Left lobe of liver (tissue), 2 donors: ENCODE data around the gene FAM9C. TPM values are rescaled to one million over a fixed set of nuclear protein-coding genes. Genes with fewer than 3 reads are reported as not detected.
"Not testable (repeated sequence)": the region's sequence is repeated elsewhere in the genome, so short reads cannot be mapped to it uniquely, and the experiment has no call there.

Experiments used
- ATAC-seq: fragments of 200-7000 bp; cut with Tn5 transposase; one replicate; pipeline ENCODE4 v1.9.1; 2020; ENCODE audit warnings: mild to moderate bottlenecking, moderate library complexity
- DNase-seq: peaks from one replicate; pipeline ENCODE4 v3.0.0-alpha.2; 2020; ENCODE audit warnings: low spot score
- total RNA-seq: library from RNA; stranded (reverse); gene quantifications from one replicate; pipeline ENCODE4 v1.2.1, GENCODE V29; 2021
- donor health status: DM: no; HTN: no; CAD: no; lungs with moderate emphysema.
- donor health status: DM: no; HTN: yes; CAD: no.

Gene FAM9C
- total RNA-seq, 1 donor from 2014 or later, result not detected

DNA sequence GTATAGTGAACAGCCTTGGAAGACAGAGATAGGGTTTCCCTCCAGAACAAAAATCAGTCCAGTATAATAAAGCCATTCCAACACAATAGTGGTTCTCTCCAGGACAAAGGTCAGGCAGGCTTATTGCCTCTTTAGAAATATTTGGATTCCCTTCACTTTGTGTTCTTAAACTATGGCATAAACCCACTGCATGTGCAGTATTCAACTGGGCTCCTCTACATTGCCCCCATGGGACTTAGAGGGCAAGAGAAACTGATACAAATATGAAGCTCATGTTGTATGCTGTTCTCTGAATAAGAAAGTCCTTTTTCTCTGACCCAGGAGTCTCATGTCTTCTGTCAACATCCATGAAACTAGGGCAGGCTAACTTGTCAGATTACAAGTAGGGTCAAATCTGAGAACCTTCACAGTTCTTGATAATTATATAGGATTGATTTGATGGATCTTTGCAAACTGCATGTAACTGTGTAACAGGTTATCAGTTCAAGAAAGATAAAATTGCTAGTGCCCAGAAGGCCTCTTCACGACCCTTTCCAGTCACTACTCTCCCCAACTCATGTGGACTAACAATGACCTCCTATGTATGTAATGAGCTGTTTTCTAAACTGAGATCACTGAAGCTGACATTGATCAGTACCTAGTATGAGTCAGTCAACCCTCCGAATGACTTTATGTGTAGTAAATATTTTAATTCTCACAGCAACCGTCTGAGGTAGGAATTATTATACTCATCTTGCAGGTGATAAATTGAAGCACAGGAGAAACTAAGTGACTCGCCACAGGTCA, 31.9 kb upstream of the FAM9C start:
- ATAC-seq (no peak), DNase-seq (no peak)

DNA sequence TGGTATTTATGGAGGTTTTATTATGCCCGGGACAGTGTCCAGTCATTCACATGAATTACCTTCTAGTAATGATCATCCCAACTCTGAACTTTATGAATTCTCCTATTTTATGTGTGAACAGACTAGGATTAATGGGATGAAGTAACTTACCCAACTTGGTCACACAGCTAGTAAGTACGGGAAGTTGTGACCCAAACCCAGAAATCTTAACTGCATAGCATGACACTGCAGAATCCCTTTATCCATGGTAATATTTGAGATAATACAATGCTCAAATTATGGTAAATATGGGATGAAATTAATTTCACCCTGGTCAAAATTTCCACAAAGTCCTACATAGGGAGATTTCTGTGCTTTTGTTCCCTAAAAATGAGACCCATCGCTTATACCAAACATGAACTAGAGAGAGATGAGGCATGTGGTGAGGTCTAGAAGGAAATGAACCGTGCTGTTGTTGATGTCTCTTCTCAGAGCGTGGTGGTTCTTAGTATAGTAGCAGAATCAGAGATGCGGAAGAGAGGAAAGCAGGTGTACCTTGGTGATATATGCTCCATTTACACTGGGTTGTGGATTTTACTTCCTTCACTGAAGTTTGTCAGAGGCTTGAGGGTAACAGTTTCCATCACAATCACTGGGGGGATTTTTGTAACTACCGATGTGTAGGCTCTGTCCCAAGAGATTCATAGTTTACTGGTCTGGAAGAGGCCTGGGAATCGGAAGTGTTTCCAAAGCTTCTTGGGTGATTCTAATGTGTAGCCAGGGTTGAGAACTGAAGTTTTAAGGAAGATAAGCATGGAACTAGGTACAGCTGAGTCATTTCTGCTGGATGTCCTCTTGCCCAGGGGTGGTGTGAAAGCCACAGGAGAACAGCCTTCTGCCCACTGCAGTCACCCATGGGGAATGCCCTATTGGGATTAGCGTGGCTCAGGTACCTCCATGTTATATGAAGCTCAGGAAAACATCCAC, 30.2 kb upstream of the FAM9C start:
- DNase-seq (no peak), ATAC-seq (no peak)

DNA sequence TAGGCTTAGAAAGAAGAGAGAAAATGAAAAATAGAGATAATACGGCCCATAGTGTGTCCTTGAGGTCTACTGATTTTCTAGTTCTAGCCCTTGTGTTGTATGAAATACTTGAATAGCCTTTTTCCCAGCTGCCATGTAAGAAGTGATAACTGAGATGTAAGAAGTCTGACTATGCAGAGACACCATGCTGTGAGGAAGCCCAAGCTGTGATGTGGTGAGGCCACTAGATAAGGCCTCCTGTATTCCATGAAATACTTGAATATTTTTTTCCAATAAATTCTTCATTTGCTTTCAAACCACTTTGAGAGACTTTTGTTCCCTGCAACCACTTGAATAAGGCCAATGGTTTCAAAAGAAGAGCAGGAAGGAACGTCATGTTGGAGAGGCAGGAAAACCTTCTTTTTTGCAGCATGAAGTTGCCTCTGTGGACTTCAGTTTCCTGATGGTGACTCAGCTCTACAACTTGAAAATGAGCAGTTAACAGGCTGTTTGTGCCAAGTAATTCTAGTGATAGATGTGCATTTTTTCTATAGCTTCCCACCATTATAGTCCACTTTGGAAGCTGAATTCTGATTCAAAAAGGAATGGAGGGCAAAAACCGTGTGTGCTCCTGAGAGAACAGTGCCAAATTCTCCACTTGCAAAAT, 25.5 kb upstream of the FAM9C start:
- no peak for DNase-seq
- ATAC-seq, result no peak

DNA sequence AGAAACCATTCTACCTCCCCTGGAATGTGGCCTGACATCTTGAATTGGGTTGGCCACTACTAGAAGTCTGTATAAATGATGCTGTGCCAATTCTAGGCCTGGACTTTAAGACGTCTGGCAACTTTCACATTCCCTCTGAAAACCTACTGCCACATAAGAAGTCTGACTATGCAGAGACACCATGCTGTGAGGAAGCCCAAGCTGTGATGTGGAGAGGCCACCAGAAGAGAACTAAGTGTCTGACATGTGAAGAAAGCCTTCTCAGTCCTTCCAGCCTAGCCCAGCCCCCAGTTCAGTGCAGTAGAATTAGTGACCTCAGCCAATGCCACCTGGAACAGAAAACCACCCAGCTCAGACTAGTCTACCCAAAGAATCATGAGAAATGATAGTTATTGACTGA, 24.2 kb upstream of the FAM9C start:
- DNase-seq, result no peak
- no peak for ATAC-seq

DNA sequence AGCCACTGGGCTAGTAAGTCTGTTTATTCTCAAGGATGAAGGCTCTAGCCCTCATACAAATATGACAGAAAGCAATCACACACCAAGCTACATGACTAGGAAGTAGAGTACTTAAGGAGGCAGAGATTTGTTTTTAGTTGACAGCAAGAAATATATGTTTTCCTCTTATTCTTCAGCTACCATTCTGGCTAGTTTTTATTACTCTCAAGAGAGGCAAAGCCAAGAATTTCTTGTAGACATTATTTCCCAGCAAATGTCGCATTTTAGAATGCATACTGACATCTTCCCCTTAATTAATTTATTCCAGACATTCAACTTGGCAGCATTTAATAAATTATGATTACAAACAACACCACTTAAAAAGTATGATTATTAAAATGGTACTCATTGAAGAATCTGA, 23.4 kb upstream of the FAM9C start:
- ATAC-seq (no peak), DNase-seq (no peak)

DNA sequence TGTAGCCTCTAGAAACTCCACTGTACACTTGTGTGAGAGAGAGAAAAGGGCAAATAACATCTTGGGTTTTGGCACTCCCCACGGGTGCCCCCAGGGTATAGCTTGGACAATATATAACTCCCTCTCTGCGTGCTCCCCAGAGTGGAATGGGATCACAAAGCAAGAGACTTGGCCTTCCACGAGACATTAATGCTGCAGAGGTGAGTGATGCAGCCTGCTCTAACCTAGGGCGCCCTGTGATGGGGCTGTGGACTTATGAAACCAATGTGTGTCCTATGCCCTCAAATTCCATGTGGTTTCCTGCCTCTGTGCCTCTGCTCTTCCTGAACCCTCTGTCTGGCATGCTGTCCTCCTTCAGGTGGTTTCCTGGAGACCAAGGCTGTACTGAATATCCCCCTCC, 22.0 kb upstream of the FAM9C start:
- ATAC-seq (no peak), DNase-seq (no peak)

DNA sequence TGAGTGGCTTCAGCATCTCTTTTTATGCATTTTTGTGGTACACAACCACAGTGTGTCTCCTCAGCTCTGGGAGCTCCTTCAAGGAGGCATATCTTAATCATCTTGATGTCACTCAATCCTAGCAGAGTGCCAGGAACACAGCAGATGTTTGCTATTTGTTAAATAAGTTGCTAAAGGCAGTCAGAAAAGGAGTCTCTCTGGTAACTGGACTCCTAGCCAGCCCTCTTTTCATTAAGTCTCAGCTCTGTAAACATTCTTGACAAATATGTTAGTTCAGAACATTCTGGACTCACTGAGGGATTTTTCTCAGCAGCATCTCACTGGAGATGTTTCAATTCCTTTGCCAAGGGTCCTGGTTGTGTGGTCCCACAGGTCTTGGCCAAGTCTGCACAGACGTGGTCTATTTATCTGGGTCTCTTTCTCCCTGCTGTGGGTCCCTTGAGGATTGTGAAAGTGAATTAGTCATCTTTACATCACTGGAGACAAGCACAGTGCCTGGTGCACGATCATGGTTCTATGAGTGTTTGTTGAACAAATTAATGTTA, 20.3 kb upstream of the FAM9C start:
- DNase-seq (no peak), ATAC-seq (no peak)

DNA sequence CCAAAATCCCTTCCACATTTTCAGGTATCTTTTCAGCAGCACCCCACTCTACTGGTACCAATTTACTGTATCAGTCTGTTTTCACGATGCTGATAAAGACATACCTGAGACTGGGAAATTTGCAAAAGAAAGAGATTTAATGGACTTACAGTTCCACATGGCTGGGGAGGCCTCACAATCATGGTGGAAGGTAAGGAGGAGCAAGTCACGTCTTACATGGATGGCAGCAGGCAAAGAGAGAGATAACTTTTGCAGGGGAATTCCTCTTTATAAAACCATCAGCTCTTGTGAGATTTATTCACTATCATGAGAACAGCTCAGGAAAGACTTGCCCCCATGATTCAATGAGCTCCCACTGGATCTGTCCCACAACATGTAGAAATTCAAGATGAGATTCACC, 18.7 kb upstream of the FAM9C start:
- not testable (repeated sequence) for ATAC-seq, DNase-seq

DNA sequence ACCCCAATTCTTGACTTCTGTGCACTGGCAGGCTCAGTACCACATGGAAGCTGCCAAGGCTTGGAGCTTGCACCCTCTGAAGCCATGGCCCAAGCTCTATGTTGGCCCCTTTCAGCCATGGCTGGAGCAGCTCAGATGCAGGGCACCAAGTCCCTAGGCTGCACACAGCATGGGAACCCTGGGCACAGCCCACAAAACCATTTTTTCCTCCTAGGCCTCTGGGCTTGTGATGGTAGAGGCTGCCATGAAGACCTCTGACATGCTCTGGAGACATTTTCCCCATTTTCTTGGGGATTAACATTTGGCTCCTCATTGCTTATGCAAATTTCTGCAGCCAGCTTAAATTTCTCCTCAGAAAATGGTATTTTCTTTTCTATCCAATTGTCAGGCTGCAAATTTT, 17.9 kb upstream of the FAM9C start:
- DNase-seq, ATAC-seq: not testable (repeated sequence)

DNA sequence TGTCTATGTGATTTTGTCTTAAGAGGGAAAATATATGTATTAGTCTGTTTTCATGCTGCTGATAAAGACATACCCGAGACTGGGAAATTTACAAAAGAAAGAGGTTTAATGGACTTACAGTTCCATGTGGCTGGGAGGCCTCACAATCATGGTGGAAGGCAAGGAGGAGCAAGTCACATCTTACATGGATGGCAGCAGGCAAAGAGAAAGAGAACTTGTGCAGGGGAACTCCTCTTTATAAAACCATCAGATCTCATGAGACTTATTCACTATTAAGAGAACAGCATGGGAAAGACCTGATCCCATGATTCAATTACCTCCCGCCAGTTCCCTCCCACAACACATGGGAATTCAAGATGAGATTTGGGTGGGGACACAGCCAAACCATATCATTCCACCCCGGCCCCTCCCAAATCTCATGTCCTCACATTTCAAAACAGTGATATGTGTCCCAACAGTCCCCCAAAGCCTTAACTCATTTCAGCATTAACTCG, 16.8 kb upstream of the FAM9C start:
- not testable (repeated sequence) for ATAC-seq, DNase-seq

DNA sequence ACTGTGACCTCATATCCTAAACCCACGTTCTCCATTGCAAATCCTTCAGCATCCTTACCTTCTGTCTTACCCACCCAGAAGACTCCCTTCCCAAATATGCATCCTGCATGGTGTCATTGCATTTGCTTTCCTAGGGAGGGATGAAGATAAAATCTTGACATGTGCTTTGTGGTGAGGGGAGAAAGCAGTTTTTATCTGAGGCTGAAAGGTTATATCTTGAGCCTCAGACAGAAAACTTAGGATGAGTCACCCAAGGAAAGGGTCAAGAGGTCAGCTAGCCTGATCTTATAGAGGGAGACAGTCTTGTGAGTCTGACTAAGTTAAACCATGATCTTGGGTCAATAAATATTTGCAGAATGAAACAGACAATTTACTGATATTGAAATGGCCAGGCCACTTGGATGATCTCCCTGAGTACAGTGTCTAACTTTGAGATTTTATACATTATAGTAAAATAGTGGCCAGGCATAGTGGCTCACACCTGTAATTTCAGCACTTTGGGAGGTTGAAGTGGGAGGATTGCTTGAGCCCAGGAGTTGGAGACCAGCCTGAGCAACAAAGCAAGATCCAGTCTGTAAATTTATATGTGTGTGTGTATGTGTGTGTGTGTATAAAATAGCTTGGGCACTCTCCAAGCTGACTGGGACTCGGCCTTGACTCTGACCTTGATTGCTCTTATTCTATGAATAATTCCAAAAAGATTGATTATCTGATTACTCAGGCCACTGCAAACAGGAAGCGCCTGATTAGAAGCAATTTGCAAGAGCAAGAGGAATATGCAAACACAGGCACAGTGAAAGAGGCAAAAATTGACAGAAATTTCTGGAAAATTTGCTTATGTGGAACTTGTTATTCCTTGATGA, 15.4 kb upstream of the FAM9C start:
- DNase-seq, result no peak
- ATAC-seq, result no peak

DNA sequence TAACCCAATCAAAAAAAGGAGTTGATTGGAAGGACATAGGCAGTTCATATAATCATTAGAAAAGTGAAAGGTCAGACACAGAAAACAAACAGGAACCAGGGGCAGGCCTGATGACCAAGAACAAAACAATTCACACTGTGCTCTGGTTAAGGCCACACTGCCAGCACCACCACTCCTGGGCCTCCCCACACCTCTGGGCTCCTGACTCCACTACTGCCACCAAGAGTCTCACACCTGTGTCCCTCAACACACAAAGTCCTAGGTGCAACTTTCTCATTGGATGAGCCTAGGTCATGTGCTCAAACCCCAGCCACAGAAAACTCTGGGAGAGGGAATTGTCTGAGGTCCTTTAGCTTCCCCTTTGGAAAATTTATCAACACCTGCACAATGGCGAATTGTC, 11.1 kb upstream of the FAM9C start:
- DNase-seq, result no peak
- no peak for ATAC-seq

DNA sequence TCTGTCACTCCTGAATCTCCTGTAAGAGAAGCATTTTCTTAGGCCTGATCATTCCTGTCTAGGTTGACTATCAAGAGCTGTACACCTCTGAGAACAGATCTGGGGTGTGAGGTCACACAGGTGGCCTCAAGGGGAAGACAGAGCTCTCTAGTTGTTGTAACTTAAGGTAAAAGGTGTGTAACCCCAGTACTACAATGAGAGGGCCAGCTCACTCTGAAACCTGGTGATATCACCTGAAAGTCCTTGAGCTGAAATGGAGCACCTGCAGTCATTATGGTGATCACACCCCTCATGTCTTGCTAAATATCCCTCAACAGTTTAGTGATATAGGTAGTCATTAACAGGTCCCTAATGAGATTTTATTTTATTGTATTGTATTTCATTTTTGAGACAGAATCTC, 8.8 kb upstream of the FAM9C start:
- DNase-seq (no peak), ATAC-seq (no peak)

DNA sequence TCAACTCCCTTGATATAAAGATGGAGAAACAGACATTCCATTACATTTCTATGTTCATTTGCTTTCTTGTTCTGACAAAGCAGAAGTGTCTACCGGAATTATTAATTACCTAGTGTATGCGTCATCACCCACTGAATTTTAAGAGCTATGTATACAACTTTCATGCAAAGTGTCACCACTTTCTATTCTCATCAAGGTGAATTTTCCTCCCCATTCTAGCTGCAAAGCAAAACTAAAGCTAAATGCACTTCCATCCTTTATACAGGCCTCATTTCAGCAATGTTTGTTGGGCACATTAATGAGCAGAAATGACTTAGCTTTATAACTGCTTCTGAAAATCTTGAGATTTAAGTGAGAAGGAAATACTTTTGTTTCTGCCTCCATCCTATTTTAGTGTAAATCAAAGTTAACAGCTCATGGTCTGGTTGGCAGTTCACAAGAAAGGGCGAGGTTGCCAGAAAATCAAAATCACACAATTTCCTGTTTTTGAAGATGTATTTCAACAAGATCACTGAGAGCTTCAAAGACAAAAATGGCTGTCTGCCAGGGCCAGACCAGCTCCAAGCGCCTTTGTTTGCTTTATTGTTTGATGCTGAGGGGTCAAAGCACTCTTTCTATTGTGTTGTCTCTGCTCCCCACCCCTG, 7.2 kb upstream of the FAM9C start:
- ATAC-seq, result no peak
- DNase-seq, result no peak

DNA sequence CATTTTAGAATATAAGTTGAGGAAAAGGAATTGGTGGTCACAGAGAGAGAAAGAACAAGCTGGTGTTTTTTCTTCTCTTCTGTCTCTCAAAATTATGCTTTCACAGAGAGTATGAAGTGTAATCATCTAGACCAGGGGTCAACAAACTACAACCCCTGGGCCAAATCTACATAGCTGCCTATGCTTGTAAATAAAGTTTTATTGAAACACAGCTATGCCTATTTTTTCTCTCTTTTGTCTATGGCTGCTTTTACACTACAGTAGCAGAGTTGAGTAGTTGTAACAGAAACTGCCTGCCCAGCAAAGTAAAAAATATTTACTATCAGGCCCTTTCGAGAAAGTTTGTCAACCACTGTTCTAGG, 6.7 kb upstream of the FAM9C start:
- no peak for ATAC-seq
- DNase-seq, result no peak

DNA sequence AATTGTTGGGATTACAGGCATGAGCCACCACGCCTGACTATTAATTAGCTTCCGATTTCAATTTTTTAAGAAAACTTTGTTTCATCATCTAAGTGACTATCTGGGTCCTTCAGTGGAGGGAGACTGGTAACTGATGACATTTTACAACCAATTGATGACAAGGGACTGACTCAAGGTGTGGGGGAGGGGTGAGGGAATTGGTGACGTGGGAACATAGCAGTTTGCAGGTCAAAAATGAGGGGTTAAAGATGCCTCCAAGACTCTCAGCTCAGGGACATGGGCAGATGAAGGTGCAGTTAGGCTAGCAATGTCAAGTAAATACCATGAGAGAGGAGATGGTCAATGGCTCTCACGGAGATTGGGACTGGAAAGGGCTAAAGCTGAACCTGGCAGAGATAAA, 5.7 kb upstream of the FAM9C start:
- DNase-seq, result no peak
- no peak for ATAC-seq

DNA sequence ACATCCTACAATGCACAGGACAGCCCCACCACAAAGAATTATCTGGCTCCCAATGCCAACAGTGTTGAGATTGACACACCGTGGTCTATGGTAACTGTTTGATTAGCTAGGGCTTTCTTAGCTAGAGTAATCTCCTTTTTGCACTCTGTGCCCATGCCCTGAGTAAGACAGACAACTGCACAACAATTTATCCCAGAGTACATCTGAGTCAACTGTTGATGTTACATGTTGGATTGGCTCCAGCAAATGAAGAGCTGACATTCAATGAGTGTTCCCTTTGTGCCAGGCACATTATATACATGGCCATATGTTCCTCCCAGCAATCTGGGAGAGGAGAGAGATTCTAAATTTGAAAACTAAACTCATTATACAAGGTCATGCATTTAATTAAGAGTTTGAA, 3.9 kb upstream of the FAM9C start:
- DNase-seq, result no peak

DNA sequence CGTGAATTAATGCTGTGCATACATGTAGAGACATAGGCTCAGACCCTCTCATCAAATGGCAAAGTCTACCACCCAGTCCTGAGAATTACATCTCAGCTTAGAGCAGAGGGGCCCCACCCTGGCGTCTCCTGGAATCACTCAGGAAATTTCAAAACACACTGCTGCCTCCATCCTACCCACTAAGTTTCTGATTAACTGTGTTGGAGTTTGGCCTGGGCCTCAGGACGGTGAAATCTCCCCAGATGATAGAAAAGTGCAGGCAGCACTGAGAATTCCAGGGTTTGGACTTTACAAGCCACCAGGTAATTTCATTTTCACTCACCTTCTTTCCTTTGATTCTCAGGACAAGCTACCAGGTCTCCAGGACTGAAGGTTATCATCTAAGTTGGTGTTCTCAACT, 3.3 kb upstream of the FAM9C start:
- ATAC-seq (peak; percentile 75), DNase-seq (no peak)

More for the DNA sequence above, 3.9 kb upstream of the FAM9C start:
- no peak for ATAC-seq

DNA sequence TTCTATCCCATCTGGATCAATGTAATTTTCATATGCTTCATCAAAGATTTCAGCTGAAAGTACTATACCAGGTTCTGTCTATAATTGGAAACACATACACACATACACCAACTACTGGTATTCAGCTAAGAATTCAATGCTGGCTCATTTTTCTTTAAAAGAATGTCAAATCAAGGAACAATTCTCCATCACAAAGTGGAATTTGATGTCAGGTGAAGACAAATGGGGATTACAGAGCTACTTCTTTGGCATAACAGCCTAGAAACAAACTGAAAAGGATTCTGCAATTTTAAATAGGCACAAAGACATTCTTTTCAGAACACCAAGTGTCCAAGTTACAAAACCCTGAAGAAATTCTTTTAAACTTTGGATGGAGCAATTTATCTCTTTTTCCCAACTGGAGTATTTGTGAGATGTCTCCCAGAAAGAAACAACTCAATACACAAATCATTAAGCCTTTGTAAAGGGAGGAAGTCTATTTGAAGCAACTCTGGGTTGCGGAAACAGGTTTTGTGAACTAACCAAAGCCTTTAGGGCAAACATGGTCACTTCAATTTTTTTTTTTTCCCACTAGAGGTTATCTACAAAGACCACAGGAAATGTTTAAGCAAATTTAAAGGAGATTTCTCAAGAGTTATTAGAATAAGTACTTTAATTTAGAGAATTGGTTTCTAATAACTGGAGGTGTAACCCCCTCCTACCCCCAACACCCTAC, 1.9 kb upstream of the FAM9C start:
- ATAC-seq, result no peak
- no peak for DNase-seq
